Hepatocyte (in vitro differentiated cells): ENCODE results near the gene CSRP3. TPM values are rescaled to one million over a fixed set of nuclear protein-coding genes. Genes with fewer than 3 reads are reported as not detected.
A peak's percentile ranks its signal among the peaks of the same experiment; 100 is the strongest.

ENCODE experiments used
- DNase-seq: peaks from one replicate; pipeline ENCODE4 v3.0.0-alpha.2; 2016; ENCODE audit warnings: low spot score
- H2AFZ ChIP-seq: fragments of 200-600 bp; sonication (generic); 2 replicates; pipeline ENCODE4 v1.6.0; 2016; ENCODE audit warnings: antibody characterized with exemption, mild to moderate bottlenecking
- H3K27ac ChIP-seq: fragments of 200-600 bp; sonication (generic); 2 replicates; pipeline ENCODE4 v1.5.1; 2016; ENCODE audit warnings: mild to moderate bottlenecking
- H3K27me3 ChIP-seq: fragments of 200-600 bp; sonication (generic); 2 replicates; pipeline ENCODE4 v1.6.1; 2016
- H3K36me3 ChIP-seq: fragments of 200-600 bp; sonication (generic); replicated peaks from 2 replicates; pipeline ENCODE4 v1.5.1; 2016; ENCODE audit warnings: low read depth; ENCODE audit not compliant: insufficient read depth
- H3K4me1 ChIP-seq: fragments of 200-600 bp; sonication (generic); 2 replicates; pipeline ENCODE4 v1.5.1; 2016; ENCODE audit warnings: mild to moderate bottlenecking, moderate library complexity; ENCODE audit not compliant: insufficient read depth
- H3K4me2 ChIP-seq: fragments of 200-600 bp; sonication (generic); 2 replicates; pipeline ENCODE4 v1.6.0; 2016
- H3K4me3 ChIP-seq: fragments of 200-600 bp; sonication (generic); 2 replicates; pipeline ENCODE4 v1.5.1; 2016; ENCODE audit warnings: mild to moderate bottlenecking
- H3K79me2 ChIP-seq: fragments of 200-600 bp; sonication (generic); 2 replicates; pipeline ENCODE4 v1.6.0; 2017; ENCODE audit warnings: mild to moderate bottlenecking
- H3K9me2 ChIP-seq: fragments of 200-600 bp; sonication (generic); replicated peaks from 2 replicates; pipeline ENCODE4 v1.6.0; 2017; ENCODE audit warnings: mild to moderate bottlenecking; ENCODE audit not compliant: insufficient read depth
- H3K9me3 ChIP-seq: fragments of 200-600 bp; sonication (generic); 2 replicates; pipeline ENCODE4 v1.5.1; 2016; ENCODE audit warnings: low read depth, mild to moderate bottlenecking
- H4K20me1 ChIP-seq: fragments of 200-600 bp; sonication (generic); 2 replicates; pipeline ENCODE4 v1.6.0; 2016; ENCODE audit warnings: mild to moderate bottlenecking; ENCODE audit not compliant: insufficient read depth, poor library complexity, severe bottlenecking
- EZH2 ChIP-seq: fragments of 200-600 bp; sonication (generic); IDR thresholded peaks from 2 replicates; pipeline ENCODE4 v1.6.1; 2016; ENCODE audit warnings: antibody characterized with exemption, mild to moderate bottlenecking, borderline replicate concordance
- EZH2phosphoT487 ChIP-seq: fragments of 200-600 bp; sonication (generic); IDR thresholded peaks from one replicate; pipeline ENCODE4 v1.6.1; 2018; ENCODE audit warnings: antibody characterized with exemption, mild to moderate bottlenecking, low read depth, moderate library complexity; ENCODE audit not compliant: unreplicated experiment, severe bottlenecking
- WGBS: methylation state at CpG from one replicate; pipeline ENCODE4 v1.1.6; 2016; ENCODE audit warnings: low lambda C conversion rate; ENCODE audit errors: missing lambda C conversion rate; 5-methylcytosine and 5-hydroxymethylcytosine counted together
- polyA plus RNA-seq: library from polyadenylated mRNA; unstranded; fragments of >200 nt; fragmentation: Nextera tagmentation; extraction: Ambion mirVana; gene quantifications from 2 replicates; pipeline ENCODE4 v1.2.1, GENCODE V29; 2016
- total RNA-seq: library from RNA; depleted of rRNA; stranded (reverse); fragments of >200 nt; gene quantifications from 2 replicates; pipeline ENCODE4 v1.2.3, GENCODE V29; 2014
- TF ChIP-seq, protein P1 (sequence below): fragments of 200-600 bp; sonication (generic); IDR thresholded peaks from 2 replicates; pipeline ENCODE4 v1.5.1; 2016; ENCODE audit warnings: antibody characterized with exemption, mild to moderate bottlenecking; ENCODE audit not compliant: poor library complexity

CSRP3 gene
- total and polyA plus RNA-seq, 2 experiments from 2014 or later = 0.41 TPM; not detected in 1

DNA sequence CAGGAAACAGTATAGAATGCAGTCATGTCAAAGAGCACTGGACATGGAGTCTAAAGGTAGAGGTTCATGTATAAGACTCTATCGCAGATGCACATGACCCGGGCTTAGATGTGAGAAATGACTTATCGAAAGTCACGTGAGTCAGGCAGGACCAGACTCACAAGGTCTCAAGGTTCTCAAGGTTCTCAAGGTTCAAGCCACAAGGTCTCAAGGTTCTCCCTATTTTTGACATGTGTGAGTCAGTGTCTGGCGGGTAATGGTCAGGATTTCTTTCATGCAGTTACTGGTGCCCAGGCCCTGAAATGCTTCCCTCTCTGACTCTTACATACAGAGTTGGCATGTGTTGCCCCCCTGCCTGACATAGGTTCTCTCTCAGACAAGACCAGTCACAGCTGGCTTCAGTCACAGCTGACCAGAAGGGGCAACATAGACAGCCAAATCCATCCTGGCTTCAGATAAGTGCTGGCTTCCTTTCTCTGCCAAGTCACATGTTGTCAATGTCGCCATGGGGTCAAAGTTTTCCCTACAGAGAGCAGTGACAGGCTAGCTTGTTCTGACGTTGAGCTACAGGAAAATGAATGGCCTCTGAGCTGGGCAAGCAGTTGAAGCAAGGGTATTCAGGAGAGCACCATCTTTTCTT lies 10.1 kb downstream of the CSRP3 start:
- Histone ChIP-seq H3K4me3 (no peak overlapping the region), H3K79me2 (no peaks in the 10 kb centered on the region), H3K36me3 (no peaks in the 10 kb centered on the region), H3K27me3 (no peaks in the 10 kb centered on the region), H3K27ac (no peak overlapping the region), H3K9me2 (no peaks in the 10 kb centered on the region), H3K4me1 (no peaks in the 10 kb centered on the region), H2AFZ (no peak overlapping the region), H4K20me1 (no peaks in the 10 kb centered on the region), H3K4me2 (no peak overlapping the region), H3K9me3 (no peaks in the 10 kb centered on the region)
- TF ChIP-seq, protein P1, sequence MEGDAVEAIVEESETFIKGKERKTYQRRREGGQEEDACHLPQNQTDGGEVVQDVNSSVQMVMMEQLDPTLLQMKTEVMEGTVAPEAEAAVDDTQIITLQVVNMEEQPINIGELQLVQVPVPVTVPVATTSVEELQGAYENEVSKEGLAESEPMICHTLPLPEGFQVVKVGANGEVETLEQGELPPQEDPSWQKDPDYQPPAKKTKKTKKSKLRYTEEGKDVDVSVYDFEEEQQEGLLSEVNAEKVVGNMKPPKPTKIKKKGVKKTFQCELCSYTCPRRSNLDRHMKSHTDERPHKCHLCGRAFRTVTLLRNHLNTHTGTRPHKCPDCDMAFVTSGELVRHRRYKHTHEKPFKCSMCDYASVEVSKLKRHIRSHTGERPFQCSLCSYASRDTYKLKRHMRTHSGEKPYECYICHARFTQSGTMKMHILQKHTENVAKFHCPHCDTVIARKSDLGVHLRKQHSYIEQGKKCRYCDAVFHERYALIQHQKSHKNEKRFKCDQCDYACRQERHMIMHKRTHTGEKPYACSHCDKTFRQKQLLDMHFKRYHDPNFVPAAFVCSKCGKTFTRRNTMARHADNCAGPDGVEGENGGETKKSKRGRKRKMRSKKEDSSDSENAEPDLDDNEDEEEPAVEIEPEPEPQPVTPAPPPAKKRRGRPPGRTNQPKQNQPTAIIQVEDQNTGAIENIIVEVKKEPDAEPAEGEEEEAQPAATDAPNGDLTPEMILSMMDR = no peak
- TF ChIP-seq EZH2phosphoT487 (no peak), EZH2 (no peak)
- peak; percentile 10 for DNase-seq
- WGBS = 89% methylated on average over 7 of the region's 7 CpGs

- no peak for DNase-seq
- no peak overlapping the region for H2AFZ ChIP-seq
- H3K9me2 ChIP-seq = no peaks in the 10 kb centered on the region
- WGBS = 96% methylated on average over 9 of the region's 9 CpGs
- no peak overlapping the region for H3K4me3 ChIP-seq
- no peaks in the 10 kb centered on the region for H3K79me2 ChIP-seq
- no peaks in the 10 kb centered on the region for H3K9me3 ChIP-seq
- TF ChIP-seq, protein P1 = no peak
- TF ChIP-seq EZH2phosphoT487 = no peak
- no peak for TF ChIP-seq EZH2
- H4K20me1 ChIP-seq = no peaks in the 10 kb centered on the region
- no peak overlapping the region for H3K4me2 ChIP-seq
- H3K36me3 ChIP-seq = no peaks in the 10 kb centered on the region
- no peaks in the 10 kb centered on the region for H3K4me1 ChIP-seq
- H3K27ac ChIP-seq = no peak overlapping the region
- H3K27me3 ChIP-seq = no peaks in the 10 kb centered on the region
Measured at GRCh38 chr11:19187833-19188258, 13.9 kb downstream of the CSRP3 start.

DNA sequence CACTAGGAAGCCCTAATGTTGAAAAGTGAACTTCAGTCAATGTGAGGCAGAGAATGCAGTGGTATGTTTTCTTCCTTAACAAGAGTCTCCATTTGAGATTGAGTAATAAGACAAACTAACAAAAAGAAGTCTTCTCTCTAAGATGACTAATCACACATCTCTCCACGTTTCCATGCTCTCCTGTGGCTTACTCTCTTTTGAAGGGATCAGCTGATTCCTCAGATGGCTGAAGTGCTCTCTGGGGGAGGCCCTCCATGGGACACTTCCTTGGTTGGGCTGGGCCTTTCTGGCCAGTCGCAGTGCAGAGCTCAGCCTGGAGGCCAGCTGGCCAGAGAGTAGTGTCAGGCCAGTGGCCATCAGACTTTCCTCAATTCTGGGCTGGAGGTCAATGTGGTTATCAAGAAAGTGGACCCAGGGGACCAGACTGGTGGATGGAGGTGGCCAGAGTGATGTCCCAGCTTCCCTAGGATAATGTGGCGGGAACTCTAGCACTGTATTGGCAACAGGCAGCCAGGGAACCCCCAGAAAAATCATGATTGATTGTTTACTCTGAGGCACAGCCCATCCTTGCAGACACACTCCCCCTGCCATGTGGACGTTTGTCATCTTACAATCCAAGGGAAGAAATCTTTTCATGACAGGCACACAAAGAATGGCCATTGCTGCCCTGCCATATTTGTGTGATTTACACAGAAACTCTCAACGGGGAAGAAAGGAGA lies 14.5 kb downstream of the CSRP3 start:
- Histone ChIP-seq H3K27me3 (no peaks in the 10 kb centered on the region), H3K4me1 (no peaks in the 10 kb centered on the region), H3K9me3 (no peaks in the 10 kb centered on the region), H3K79me2 (no peaks in the 10 kb centered on the region), H4K20me1 (no peaks in the 10 kb centered on the region), H3K27ac (no peak overlapping the region), H3K9me2 (no peaks in the 10 kb centered on the region), H2AFZ (no peak overlapping the region), H3K4me3 (no peak overlapping the region), H3K4me2 (no peak overlapping the region), H3K36me3 (no peaks in the 10 kb centered on the region)
- DNase-seq = no peak
- 77% methylated on average over 5 of the region's 5 CpGs for WGBS
- TF ChIP-seq EZH2phosphoT487 (no peak), EZH2 (no peak)
- TF ChIP-seq, protein P1 = no peak
